ENCODE measurements around the gene MAP2K3.

GRCh38 chr17:21246698-21247097 lies 37.8 kb upstream of the MAP2K3 start:
- TF ChIP-seq CTCF (IDR thresholded peaks at IDR 0.05), result no peak
- TF ChIP-seq POLR2A (IDR thresholded peaks at IDR 0.05), result no peak
